HG02938 (cell line): Measurements from ENCODE around the gene CDC20.
"Not testable (repeated sequence)": the region's sequence is repeated elsewhere in the genome, so short reads cannot be mapped to it uniquely, and the experiment has no call there.

Source experiments
- ATAC-seq: cut with Tn5 transposase; IDR thresholded peaks from one replicate; pipeline ENCODE4 v1.9.1; 2021; ENCODE audit warnings: mild to moderate bottlenecking, moderate library complexity; ENCODE audit not compliant: unreplicated experiment

CDC20 gene

DNA sequence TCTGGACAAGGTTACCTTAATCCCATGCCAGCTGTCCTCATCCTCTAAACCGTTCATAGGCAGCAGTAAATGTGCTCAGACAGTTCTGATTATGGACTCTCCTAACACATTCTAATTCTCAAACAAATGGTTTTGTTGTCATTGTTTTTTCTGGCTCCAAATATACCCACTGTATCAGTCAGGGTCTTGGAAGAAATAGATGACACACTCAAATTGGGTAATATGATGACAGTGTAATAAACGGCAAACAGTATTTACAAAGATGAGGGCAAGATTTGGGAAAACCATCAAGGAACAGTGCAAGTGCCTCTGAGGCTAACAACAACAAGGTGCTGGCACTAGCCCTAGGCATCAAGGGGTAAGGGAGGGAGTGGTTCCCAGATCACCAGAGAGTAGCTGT, 4.3 kb upstream of the CDC20 start:
- ATAC-seq = no peak

GRCh38 chr1:43354936-43355335, 3.8 kb upstream of the CDC20 start:
- no peak for ATAC-seq

DNA sequence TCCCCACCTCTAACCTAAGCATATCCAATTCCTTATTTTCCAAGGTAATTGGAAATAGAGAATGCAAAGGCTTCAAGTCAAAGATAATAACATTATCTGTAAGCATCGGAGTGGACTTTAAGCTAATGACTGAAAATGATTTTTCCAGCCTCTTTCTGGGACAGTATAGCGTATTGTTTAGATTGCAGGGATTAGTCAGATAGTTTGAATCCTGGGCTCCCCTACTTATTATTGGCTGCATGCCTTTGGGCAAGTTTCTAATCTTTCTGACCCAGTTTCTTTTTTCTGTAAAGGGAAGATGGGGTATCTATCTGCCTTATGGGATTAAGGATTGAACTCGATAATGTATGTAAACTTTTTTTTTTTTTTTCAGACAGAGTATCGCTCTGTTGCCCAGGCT, 1.5 kb upstream of the CDC20 start:
- no peak for ATAC-seq

DNA sequence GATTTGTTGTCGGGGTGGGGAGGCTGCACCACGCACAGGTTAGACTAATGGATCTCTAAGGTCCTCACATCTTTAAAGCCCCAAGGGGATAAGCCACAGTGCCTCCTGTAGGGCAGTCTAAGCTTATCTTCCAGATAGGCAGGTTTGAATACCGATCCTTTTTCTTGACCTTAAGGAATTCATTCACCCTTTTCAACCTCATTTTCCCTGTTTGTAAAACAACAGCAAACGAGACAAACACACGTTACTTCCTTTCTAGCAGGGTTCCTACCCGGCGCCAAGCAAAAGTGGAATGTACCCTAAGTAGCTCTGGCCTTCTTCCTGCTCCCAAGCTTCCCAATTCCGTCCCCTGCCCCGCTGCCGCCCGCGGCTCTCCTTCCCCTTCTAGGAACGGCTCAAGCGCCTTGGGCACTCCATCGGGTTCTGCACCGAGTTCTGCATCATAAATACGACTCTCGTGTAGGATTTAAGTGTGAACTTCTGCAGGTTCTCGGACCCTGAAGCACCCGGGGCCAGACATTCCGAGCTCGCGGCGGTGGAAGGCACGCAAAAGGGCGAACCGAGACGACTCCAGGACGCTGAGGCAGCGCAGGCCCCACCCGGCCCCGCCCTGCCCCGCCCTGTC, 548 bp upstream of the CDC20 start:
- no peak for ATAC-seq

DNA sequence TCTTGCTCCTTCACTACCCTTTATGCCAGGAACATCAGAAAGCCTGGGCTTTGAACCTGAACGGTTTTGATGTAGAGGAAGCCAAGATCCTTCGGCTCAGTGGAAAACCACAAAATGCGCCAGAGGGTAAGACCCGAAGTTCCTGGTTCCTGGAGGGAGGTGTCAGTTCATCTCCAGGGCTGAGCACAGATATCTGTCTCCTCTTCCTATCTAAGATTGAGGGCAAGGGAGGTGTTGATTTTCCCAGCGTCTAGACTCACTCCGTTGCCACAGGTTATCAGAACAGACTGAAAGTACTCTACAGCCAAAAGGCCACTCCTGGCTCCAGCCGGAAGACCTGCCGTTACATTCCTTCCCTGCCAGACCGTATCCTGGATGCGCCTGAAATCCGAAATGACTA, 915 bp downstream of the CDC20 start:
- no peak for ATAC-seq

DNA sequence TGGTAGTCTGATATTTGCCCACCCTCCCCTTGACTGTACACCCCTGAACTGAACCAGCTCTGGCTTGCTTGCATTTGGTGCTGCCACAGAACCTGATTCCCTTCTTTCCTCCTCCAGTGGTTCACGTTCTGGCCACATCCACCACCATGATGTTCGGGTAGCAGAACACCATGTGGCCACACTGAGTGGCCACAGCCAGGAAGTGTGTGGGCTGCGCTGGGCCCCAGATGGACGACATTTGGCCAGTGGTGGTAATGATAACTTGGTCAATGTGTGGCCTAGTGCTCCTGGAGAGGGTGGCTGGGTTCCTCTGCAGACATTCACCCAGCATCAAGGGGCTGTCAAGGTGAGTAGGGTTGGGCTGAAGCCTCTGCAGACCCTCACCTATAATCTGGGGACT, 1.8 kb downstream of the CDC20 start:
- no peak for ATAC-seq

- ATAC-seq = no peak
Measured at GRCh38 chr1:43363283-43363934, 4.6 kb downstream of the CDC20 start.

DNA sequence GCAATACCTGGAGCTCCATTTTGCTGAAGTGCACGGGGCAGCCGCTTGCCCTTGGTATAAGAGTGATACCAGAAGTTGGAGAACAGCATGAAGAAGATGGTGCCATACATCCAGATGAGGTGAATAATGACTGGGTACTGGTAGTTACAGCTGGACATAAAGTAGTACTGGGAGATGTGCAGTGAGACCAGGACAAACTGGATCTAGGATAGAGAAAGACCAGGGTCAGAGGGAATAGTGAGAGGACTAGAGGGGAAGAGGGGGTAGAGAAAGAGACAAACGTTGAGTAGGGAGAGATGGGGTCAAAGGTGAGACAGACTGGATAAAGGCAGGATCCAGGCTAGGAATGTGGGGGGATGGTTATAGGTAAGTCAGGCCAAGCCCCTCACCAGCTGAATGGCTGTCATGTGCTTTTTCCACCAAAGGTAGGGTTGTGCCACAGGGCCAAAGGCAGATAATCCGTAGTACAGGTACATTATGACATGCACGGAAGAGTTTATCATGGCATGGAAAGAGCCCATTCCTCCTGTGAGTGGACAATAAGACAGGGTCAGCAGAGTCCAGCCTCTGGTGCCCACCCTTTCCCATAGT, 5.2 kb downstream of the CDC20 start:
- no peak for ATAC-seq

DNA sequence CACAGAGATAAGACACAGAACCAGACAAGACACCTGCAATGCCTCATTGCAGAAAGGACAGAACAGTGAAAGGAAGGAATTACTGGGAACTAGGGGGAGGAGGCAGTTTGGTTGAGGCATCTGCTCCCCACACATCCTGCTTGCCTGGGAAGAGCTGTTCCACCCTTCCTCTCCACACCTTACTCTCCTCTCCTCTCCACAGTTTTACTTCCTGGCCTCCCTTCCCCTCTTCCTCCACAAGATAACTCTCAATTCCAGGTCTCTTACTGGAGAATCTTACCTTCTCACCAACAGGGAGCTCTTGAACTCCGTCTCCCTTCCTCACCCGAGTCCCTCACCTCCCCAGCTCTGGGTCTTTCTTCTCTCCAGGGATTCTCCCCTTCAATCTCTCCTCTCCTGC, 6.9 kb downstream of the CDC20 start:
- no peak for ATAC-seq

GRCh38 chr1:43366179-43366578, 7.4 kb downstream of the CDC20 start:
- ATAC-seq = no peak

DNA sequence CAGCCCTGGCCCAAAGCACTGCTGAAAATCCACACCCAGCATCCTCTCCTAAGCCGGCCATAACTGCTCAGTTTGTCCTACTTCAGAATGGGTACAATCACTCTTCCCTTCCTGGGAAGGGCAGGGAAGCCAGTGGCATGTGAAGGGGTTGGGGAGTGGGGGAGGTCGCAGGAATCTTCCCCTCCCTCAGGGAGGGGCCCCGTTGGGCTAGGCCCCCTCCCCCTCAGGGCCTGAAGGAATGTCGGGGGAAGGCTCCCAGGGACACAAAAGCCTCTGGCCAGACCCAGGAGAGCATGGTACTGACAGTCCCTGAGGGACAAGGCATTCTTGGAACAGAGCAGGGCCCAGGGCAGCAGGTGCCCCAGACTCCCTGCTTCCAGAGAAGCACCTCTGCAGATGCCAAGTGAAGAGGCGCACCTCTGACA, 7.8 kb downstream of the CDC20 start:
- ATAC-seq = no peak

GRCh38 chr1:43367026-43367903, 8.5 kb downstream of the CDC20 start:
- peak; percentile 20 for ATAC-seq

- ATAC-seq = peak; percentile 50
Measured at GRCh38 chr1:43367904-43368645, 9.3 kb downstream of the CDC20 start, which contains the start of gene ELOVL1. Gene ELOVL1 (minus strand): TSS chr1:43368011. CDS start chr1:43365609, 2,402 bp downstream.

DNA sequence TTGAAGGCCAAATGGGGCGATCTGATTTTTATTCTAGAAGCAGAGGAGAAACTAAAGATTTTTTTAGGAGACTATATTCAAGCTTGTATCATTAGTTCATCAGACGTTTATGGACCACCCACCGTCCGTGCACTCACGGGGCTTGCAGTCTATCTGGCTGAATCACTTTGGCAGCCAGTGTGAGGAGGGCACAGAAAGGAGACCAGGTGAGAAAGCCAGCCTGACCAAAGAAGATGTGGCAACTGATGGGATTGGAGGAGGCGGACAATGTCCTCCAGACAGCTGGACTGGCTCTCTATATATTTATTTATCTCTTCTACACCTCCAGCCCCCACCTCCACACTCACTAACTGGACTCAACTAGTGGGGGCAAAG, 9.9 kb downstream of the CDC20 start:
- ATAC-seq = no peak

DNA sequence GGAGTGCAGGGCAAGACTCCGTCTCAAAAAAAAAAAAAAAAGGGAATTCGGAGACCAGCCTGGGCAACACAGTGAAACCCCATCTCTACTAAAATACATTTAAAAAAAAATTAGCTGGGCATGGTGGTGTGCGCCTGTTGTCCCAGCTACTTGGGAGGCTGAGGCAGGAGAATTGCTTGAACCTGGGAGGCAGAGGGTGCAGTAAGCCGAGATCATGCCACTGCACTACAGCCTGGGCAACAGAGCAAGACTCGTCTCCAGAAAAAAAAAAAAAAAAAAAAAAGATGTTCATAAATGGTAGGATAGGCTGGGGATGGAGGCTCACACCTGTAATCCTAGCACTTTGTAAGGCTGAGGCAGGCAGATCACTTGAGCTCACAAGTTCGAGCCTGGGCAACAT, 11.0 kb downstream of the CDC20 start:
- ATAC-seq = not testable (repeated sequence)

- no peak for ATAC-seq
Measured at GRCh38 chr1:43370564-43370963, 11.8 kb downstream of the CDC20 start.

DNA sequence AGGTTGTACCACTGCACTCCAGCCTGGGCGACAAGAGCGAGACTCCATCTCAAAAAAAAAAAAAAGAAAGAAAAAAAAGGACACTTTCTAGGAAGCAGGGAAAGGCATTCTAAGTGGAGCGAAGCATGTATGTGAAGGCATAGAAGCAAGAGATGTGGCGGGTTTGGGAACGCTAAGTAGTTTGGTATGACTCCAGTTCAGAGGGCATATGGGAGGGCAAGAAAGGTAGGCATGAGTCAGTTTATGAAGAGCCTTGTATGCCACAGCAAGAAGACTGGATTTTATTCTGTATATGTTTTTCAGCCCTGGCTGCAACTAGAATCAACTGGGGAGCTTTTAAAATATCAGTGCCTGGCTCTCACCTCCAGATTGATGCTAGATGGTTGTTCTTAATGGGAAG, 13.4 kb downstream of the CDC20 start:
- no peak for ATAC-seq

DNA sequence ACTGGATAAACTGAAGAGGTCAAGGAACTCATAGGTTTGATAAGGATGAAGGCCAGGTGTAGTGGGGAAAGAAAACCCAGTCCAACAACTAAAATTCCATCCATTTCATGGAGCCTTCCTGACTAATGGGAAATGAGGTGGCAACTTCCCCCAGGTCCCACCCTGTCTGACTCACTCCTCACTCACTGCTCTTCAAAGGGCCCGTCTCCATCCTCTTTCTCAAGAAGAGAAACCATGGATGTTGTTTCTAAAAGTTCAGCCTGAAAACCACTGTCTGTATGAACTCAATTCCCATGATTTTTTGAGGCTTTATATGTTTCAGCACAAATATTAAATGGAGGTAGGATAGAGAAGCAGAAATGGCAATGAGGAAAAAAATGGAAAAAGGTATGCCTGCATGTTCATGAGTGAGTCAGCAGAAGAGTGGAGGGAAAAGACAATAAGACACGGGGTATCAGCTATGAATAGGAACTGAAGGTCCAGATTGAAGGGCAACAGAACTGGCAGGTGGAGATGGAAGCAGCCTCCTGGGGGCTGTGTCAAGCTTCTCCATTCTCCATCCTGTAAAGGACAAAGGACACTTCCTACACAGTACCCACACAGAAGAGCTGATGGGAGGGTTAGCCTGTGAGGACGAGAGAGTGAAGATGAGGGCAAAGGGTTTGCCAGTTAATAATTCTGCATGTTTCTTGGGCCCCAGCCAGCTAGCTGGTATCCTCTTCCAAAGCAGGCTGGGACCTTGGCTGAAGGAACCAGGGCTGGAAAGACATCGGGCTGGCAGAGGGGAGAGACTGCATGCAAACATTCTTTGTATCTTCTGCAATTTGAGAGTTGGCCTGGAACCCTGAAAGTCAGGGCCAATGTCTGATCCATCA, 14.5 kb downstream of the CDC20 start:
- no peak for ATAC-seq

DNA sequence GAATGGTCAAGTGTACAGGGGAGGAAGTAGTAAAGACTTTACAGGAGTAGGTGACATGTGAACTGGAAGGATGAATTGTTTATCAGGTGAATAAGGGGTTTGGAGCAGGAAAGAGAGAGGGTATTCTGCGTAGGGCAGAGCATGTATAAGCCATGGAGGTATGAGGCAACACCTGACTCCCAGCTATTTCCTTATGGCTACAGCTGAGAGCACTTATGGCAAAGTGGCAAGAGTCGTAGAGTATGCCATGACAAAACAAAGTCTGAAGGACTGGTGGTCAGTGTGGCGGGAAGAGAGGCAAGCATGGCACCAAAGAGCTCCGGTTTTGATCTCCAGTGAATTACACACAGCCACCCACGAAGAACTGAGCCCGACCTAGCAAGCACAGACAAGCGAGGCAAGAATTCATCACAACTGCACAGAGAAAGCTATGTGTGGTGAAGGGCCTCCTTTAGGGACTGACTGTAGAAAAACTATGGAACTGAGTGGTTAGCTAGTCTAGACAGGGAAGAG, 18.0 kb downstream of the CDC20 start:
- no peak for ATAC-seq

DNA sequence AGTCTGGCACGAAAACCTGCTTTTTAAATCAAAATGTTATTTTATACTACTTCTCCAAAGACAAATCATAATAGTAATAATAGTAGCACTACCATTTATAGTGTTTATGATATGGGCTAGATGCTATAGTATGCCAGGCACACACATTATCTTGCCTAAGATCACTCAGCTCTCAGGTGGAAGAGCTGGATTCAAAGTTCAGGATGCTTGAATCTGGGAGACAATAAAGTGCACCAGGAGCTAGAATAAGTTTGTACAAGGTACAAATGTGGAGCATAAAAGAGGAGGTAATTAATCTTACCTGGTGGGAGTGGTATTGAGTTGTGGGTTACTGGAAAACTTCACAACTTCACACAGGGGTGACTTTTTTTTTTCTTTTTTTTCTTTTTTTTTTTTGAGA, 19.1 kb downstream of the CDC20 start:
- ATAC-seq = no peak
